Fibroblast of villous mesenchyme (primary cell): Measurements from ENCODE around the gene MAD1L1. TPM values are rescaled to one million over a fixed set of nuclear protein-coding genes. Genes with fewer than 3 reads are reported as not detected.

Experiments used
- DNase-seq: peaks from one replicate; pipeline ENCODE4 v3.0.0-alpha.2; 2010; ENCODE audit warnings: low read depth
- H3K4me3 ChIP-seq: 2 replicates; pipeline ENCODE4 v1.5.1; 2011; ENCODE audit warnings: low read depth, mild to moderate bottlenecking, low read length
- total RNA-seq: library from RNA; depleted of rRNA; stranded (reverse); fragments of >200 nt; gene quantifications from 2 replicates; pipeline ENCODE4 v1.2.3, GENCODE V29; 2012
- TF ChIP-seq, protein P1 (sequence below): IDR thresholded peaks from 2 replicates; pipeline ENCODE4 v1.5.1; 2012; ENCODE audit warnings: low read depth, mild to moderate bottlenecking, low read length; ENCODE audit not compliant: insufficient read depth

MAD1L1 gene
- total RNA-seq, 1 donor: 43.6 TPM

DNA sequence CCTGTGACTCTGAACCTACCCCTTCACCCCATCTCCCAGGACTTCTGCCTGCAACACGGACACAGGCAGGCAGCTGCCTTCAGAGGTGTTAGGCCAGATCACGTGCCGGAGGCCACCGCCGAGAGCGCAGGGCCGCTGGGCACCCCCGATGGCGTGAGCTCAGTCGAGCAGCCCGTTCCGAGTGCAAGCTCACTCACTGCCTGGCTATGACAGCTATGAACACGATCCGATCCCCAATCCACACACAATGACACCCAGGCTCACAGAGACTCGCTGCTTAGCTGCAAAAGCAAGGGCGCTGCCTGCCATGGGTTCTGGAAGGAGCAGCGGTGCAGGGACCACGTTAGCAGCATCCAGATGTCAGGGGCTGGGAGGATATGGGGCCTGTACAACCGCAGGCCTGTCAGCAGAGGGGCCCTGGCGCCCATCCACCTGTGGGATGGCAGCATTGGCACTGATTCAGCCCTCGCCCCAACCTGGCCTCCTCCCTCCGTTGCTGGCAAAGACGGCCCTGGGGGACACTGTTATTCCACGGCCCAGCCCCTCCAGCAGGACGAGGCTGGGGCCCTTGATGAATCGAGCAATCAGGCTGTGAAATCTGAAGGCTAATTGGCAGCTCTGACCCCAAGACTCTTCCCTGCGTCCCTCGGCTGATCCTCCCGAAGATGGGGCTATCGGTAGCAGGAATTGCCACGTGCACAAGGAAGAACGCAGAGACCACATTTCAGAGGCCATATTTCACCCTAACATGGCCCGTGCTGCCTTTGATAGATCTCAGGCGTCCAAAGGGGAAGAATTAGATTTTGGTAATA lies 332.6 kb downstream of the MAD1L1 start:
- H3K4me3 ChIP-seq: no peak overlapping the region
- TF ChIP-seq, protein P1, sequence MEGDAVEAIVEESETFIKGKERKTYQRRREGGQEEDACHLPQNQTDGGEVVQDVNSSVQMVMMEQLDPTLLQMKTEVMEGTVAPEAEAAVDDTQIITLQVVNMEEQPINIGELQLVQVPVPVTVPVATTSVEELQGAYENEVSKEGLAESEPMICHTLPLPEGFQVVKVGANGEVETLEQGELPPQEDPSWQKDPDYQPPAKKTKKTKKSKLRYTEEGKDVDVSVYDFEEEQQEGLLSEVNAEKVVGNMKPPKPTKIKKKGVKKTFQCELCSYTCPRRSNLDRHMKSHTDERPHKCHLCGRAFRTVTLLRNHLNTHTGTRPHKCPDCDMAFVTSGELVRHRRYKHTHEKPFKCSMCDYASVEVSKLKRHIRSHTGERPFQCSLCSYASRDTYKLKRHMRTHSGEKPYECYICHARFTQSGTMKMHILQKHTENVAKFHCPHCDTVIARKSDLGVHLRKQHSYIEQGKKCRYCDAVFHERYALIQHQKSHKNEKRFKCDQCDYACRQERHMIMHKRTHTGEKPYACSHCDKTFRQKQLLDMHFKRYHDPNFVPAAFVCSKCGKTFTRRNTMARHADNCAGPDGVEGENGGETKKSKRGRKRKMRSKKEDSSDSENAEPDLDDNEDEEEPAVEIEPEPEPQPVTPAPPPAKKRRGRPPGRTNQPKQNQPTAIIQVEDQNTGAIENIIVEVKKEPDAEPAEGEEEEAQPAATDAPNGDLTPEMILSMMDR: no peak
- DNase-seq: no peak

DNA sequence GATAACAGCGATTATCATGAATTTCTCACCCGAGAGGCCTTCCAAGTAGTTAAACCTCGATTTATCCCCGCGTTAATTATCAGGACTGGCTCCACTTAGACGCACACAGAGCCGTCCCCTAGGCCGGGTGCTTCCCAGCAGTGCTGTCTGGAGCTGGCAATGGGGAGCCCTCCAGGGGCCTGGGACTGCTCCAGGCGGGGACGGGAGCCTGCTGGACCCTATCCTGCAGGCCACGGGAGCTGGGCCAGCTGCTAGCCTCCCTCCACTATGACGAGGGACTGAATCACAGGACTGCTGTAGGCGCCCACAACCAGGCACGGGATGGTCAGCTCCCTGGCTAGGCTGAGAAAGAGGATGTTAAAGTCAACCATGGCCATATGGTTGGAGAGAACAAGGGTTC lies 333.5 kb downstream of the MAD1L1 start:
- TF ChIP-seq, protein P1: no peak
- peak; percentile 74 for DNase-seq
- no peak overlapping the region for H3K4me3 ChIP-seq

DNA sequence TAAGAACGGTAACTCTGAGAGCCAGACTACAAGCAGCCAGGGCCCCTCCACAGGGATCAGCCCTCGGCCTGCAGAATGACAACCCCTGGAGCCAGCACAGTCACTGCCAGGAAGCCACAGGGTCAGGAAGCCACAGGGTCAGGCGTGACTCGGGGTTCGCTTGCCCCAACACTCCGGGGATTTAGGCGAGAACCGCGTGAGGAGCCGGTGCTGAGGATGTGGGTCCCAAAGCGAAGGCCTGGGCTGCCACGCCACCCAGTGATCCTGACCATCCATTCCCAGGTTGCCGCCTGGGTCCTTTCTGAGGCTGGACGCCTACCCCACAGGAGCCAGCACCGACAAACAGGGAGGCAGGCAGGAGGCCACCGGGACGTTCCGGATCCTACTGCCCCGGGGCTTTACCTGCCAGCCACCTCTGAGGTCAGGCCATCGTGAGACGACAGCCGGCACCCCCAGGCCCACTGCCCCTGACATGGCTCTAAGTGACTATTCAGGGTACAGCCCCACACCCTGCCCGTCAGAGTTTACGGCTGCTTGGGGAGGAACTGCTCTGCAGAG lies 334.0 kb downstream of the MAD1L1 start:
- no peak overlapping the region for H3K4me3 ChIP-seq
- DNase-seq: no peak
- TF ChIP-seq, protein P1: no peak

DNA sequence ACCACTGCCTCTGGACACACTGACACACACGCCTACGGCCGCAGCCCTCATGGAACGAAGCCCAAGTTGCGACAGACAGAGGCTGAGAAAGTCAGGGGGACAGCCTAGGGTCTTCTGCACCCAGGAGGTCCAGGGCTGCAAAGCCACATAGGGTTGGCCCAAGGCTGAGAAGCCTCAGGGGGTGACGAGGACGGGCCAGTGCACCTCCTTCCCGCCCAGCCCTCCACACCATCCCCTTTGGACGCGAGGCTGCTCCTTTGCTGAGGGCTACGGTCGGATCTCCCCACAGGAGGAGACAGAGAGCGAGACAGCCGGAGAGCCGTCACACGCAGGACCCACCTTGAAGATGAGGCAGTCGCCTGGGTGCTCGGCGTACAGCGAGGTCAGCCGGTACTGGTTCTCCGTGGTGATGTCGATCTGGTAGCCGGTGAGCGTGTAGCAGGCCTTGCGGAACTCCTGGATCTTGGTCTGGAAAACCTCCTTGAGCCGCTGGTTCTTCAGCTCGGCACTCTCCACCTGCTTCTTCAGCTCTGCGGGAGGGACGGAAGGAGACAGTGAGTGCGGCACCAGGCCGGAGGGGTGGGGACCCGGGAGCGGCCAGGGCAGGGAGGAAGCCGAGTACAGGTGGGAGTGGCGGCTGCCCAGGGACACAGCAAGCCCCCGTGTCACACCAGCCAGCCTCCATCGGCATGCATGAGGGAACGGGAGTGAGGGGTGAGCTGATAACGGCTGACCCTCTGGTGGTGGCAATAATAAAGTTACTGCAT lies 334.7 kb downstream of the MAD1L1 start:
- no peak for DNase-seq
- TF ChIP-seq, protein P1: no peak
- no peak overlapping the region for H3K4me3 ChIP-seq

DNA sequence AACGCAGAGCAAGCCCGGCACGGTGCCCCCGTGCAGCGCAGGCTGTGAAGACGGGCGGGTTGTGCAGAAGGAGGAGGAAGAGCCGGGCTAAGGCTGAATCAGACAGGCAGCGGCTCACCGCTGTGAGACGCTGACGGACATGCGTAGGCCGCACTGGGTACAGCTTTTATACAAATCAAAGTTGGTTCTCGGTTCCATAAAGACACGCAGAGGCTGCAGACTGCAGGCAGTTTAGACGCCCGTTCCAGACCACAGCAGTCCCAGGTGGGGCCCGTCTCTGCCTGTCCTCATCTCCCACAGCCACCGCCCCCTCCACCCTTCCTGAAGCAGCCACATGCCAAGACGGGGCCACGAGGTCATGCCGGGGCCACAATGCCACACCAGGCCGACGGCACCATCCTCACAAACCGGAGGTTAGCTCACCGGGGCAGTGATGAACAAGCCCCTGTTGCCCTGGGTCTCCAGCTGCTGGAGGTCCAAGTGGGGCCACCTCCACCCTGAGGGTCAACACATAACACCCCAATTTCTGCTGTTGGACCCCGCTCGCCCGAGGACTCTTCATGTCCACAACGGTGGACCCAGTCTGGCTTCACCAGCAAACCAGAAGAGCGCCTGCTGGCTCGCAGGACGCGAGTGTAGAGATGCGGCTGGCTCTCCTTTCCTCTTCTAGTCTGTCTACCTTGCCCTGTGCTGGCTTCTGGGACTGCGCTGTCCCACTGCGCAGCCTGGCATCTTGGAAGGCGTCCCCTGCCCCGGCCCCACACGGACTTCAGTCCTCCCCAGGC lies 335.5 kb downstream of the MAD1L1 start:
- no peak for DNase-seq
- TF ChIP-seq, protein P1: no peak
- no peak overlapping the region for H3K4me3 ChIP-seq
